Mesenchymal stem cell (in vitro differentiated cells and primary cell): Measurements from ENCODE around the gene ABT1.

Experiments used
- DNase-seq: peaks from one replicate; pipeline ENCODE4 v3.0.0-alpha.2; 2013
- H2AFZ ChIP-seq: one replicate; pipeline ENCODE4 v1.6.1; 2013; ENCODE audit warnings: low read depth, mild to moderate bottlenecking, control low read depth, inconsistent platforms, low read length, moderate library complexity
- H2AK5ac ChIP-seq: 2 replicates; pipeline ENCODE4 v1.6.1; 2013; ENCODE audit warnings: low read length, moderate library complexity, mild to moderate bottlenecking, inconsistent platforms; ENCODE audit not compliant: severe bottlenecking
- H2BK120ac ChIP-seq: one replicate; pipeline ENCODE4 v1.6.1; 2013; ENCODE audit warnings: low read depth, mild to moderate bottlenecking, inconsistent platforms, low read length, moderate library complexity
- H2BK12ac ChIP-seq, 2 experiments: one replicate each; pipeline ENCODE4 v1.6.1; 2013; ENCODE audit warnings: inconsistent platforms in 2 of 2, low read length in 2 of 2, mild to moderate bottlenecking in 2 of 2, moderate library complexity in 2 of 2, control low read depth in 1 of 2
- H2BK15ac ChIP-seq: one replicate; pipeline ENCODE4 v1.6.1; 2013; ENCODE audit warnings: mild to moderate bottlenecking, low read depth, inconsistent platforms; ENCODE audit not compliant: poor library complexity, severe bottlenecking
- H2BK5ac ChIP-seq: 2 replicates; pipeline ENCODE4 v1.6.1; 2013; ENCODE audit warnings: low read depth, mild to moderate bottlenecking, low read length, control low read depth, inconsistent platforms; ENCODE audit not compliant: poor library complexity, severe bottlenecking
- H3K14ac ChIP-seq, 2 experiments: one replicate each; pipeline ENCODE4 v1.6.1; 2013; ENCODE audit warnings: inconsistent platforms in 2 of 2, low read length in 2 of 2, control low read depth in 1 of 2, mild to moderate bottlenecking in 1 of 2, moderate library complexity in 1 of 2
- H3K18ac ChIP-seq, 2 experiments: one replicate each; pipeline ENCODE4 v1.6.1; 2013; ENCODE audit warnings: inconsistent platforms in 2 of 2, low read length in 2 of 2, control low read depth in 1 of 2, low read depth in 1 of 2, mild to moderate bottlenecking in 1 of 2
- H3K23ac ChIP-seq, 2 experiments: one replicate each; pipeline ENCODE4 v1.6.1; 2013; ENCODE audit warnings: inconsistent platforms in 2 of 2, low read length in 2 of 2, mild to moderate bottlenecking in 2 of 2, moderate library complexity in 2 of 2, control low read depth in 1 of 2
- H3K27ac ChIP-seq: 2 replicates; pipeline ENCODE4 v1.5.1; 2013; ENCODE audit warnings: mild to moderate bottlenecking, moderate library complexity, low read length, control low read depth, inconsistent platforms; ENCODE audit not compliant: poor library complexity, severe bottlenecking
- H3K27me3 ChIP-seq, 2 experiments: 2 replicates each; pipeline versions ENCODE4 v1.6.1 to v1.7.0; 2013; ENCODE audit warnings: low read length in 2 of 2, mild to moderate bottlenecking in 2 of 2, moderate library complexity in 2 of 2, control low read depth in 1 of 2, inconsistent platforms in 1 of 2; ENCODE audit not compliant: control insufficient read depth in 1 of 2, insufficient read depth in 1 of 2
- H3K36me3 ChIP-seq, 2 experiments: 2 replicates each; pipeline versions ENCODE4 v1.6.1 to v1.7.0; 2013; ENCODE audit warnings: low read length in 2 of 2, control low read depth in 1 of 2, inconsistent platforms in 1 of 2, low read depth in 1 of 2, mild to moderate bottlenecking in 1 of 2; ENCODE audit not compliant: insufficient read depth in 2 of 2, control insufficient read depth in 1 of 2
- H3K4ac ChIP-seq, 2 experiments: one replicate each; pipeline ENCODE4 v1.6.1; 2013; ENCODE audit warnings: inconsistent platforms in 2 of 2, low read length in 2 of 2, mild to moderate bottlenecking in 2 of 2, moderate library complexity in 2 of 2, control low read depth in 1 of 2, low read depth in 1 of 2
- H3K4me1 ChIP-seq: 2 replicates; pipeline ENCODE4 v1.6.1; 2013; ENCODE audit warnings: low read depth, low read length, control low read depth; ENCODE audit not compliant: control insufficient read depth, insufficient read depth
- H3K4me2 ChIP-seq: 2 replicates; pipeline ENCODE4 v1.6.1; 2013; ENCODE audit warnings: low read length, mild to moderate bottlenecking, inconsistent platforms; ENCODE audit not compliant: poor library complexity, severe bottlenecking
- H3K4me3 ChIP-seq, 2 experiments: 2 replicates each; pipeline versions ENCODE4 v1.5.1 to v1.7.0; 2013; ENCODE audit warnings: low read length in 2 of 2, mild to moderate bottlenecking in 2 of 2, control low read depth in 1 of 2, low read depth in 1 of 2; ENCODE audit not compliant: insufficient read depth in 1 of 2
- H3K79me1 ChIP-seq: replicated peaks from 2 replicates; pipeline ENCODE4 v1.6.1; 2013; ENCODE audit warnings: mild to moderate bottlenecking, control low read depth, low read length, inconsistent platforms; ENCODE audit not compliant: poor library complexity, severe bottlenecking
- H3K9ac ChIP-seq: 2 replicates; pipeline ENCODE4 v1.7.0; 2013; ENCODE audit warnings: mild to moderate bottlenecking, low read length, moderate library complexity
- H3K9me3 ChIP-seq: 2 replicates; pipeline ENCODE4 v1.7.0; 2013; ENCODE audit warnings: mild to moderate bottlenecking, low read length; ENCODE audit not compliant: control insufficient read depth
- H4K8ac ChIP-seq: one replicate; pipeline ENCODE4 v1.6.1; 2013; ENCODE audit warnings: inconsistent platforms, mild to moderate bottlenecking, low read length, moderate library complexity
- H4K91ac ChIP-seq: one replicate; pipeline ENCODE4 v1.6.1; 2013; ENCODE audit warnings: mild to moderate bottlenecking, low read length, inconsistent platforms
- WGBS: methylation state at CpG from one replicate; pipeline ENCODE4 v1.1.7; 2013; ENCODE audit warnings: mixed read lengths; 5-methylcytosine and 5-hydroxymethylcytosine counted together

The ABT1 gene

GRCh38 chr6:26576929-26577719, 19.6 kb upstream of the ABT1 start:
- Histone ChIP-seq H3K4me3 (peak overlapping the region; percentile 51 to 78), H3K36me3 (no peaks in the 10 kb centered on the region), H3K4me1 (peaks cover 2% of the 10 kb centered on the region), H2BK120ac (no peak overlapping the region), H2AFZ (peak overlapping the region; percentile 60), H2BK15ac (no peak overlapping the region), H3K18ac (peak overlapping the region in 1 of 2 experiments; percentile 28), H3K4me2 (peak overlapping the region; percentile 78), H3K4ac (no peak overlapping the region), H2AK5ac (no peak overlapping the region), H3K9me3 (peaks cover 3% of the 10 kb centered on the region), H4K8ac (peak overlapping the region; percentile 62), H3K27me3 (peaks cover 5 to 9% of the 10 kb centered on the region in 2 experiments), H3K23ac (no peak overlapping the region), H3K14ac (no peak overlapping the region), H3K9ac (peak overlapping the region; percentile 67), H3K27ac (no peak overlapping the region), H4K91ac (no peak overlapping the region), H2BK12ac (no peak overlapping the region), H2BK5ac (no peak overlapping the region), H3K79me1 (no peaks in the 10 kb centered on the region)
- DNase-seq: peak; percentile 74
- WGBS: 4% methylated on average over 23 of the region's 31 CpGs

GRCh38 chr6:26577720-26578072, 19.1 kb upstream of the ABT1 start:
- Histone ChIP-seq H2BK12ac (no peak overlapping the region), H3K9ac (peak overlapping the region; percentile 67), H3K9me3 (peaks cover 3% of the 10 kb centered on the region), H2AFZ (peak overlapping the region; percentile 60), H3K36me3 (no peaks in the 10 kb centered on the region), H4K91ac (no peak overlapping the region), H3K18ac (peak overlapping the region in 1 of 2 experiments; percentile 28), H2AK5ac (no peak overlapping the region), H3K4ac (no peak overlapping the region), H2BK120ac (no peak overlapping the region), H3K4me2 (peak overlapping the region; percentile 78), H3K27me3 (peaks cover 8 to 13% of the 10 kb centered on the region in 2 experiments), H3K4me1 (peaks cover 2% of the 10 kb centered on the region), H3K27ac (no peak overlapping the region), H2BK15ac (no peak overlapping the region), H3K23ac (no peak overlapping the region), H3K14ac (no peak overlapping the region), H4K8ac (no peak overlapping the region), H3K79me1 (no peaks in the 10 kb centered on the region), H3K4me3 (peak overlapping the region; percentile 51 to 78), H2BK5ac (no peak overlapping the region)
- no peak for DNase-seq
- WGBS: 20% methylated on average over 13 of the region's 17 CpGs

- Histone ChIP-seq H3K14ac (no peak overlapping the region), H3K27ac (no peak overlapping the region)
- WGBS: 90% methylated on average over 6 of the region's 6 CpGs
Measured at GRCh38 chr6:26578279-26578678, 18.5 kb upstream of the ABT1 start.

GRCh38 chr6:26578741-26579140, 18.0 kb upstream of the ABT1 start:
- H3K79me1 ChIP-seq: no peaks in the 10 kb centered on the region
- H3K27ac ChIP-seq: no peak overlapping the region
- H3K27me3 ChIP-seq: peaks cover 16 to 23% of the 10 kb centered on the region in 2 experiments
- H3K4me3 ChIP-seq: no peak overlapping the region
- no peak overlapping the region for H3K4ac ChIP-seq
- H3K9ac ChIP-seq: no peak overlapping the region
- no peak overlapping the region for H2BK12ac ChIP-seq
- no peak overlapping the region for H4K8ac ChIP-seq
- peaks cover 2% of the 10 kb centered on the region for H3K4me1 ChIP-seq
- H2BK120ac ChIP-seq: no peak overlapping the region
- H2AFZ ChIP-seq: no peak overlapping the region
- H2BK5ac ChIP-seq: no peak overlapping the region
- H3K9me3 ChIP-seq: peaks cover 3% of the 10 kb centered on the region
- H3K14ac ChIP-seq: no peak overlapping the region
- no peak overlapping the region for H3K23ac ChIP-seq
- no CpG with 5 or more reads among the region's 1 CpG for WGBS
- H3K4me2 ChIP-seq: no peak overlapping the region
- no peak overlapping the region for H3K18ac ChIP-seq
- DNase-seq: no peak
- H2AK5ac ChIP-seq: no peak overlapping the region
- H2BK15ac ChIP-seq: no peak overlapping the region
- H4K91ac ChIP-seq: no peak overlapping the region
- H3K36me3 ChIP-seq: no peaks in the 10 kb centered on the region

More at GRCh38 chr6:26578279-26578678, 18.5 kb upstream of the ABT1 start:
- peaks cover 2% of the 10 kb centered on the region for H3K4me1 ChIP-seq
- no peaks in the 10 kb centered on the region for H3K79me1 ChIP-seq
- H2BK12ac ChIP-seq: no peak overlapping the region
- H4K8ac ChIP-seq: no peak overlapping the region
- H3K27me3 ChIP-seq: peaks cover 14 to 19% of the 10 kb centered on the region in 2 experiments
- no peak overlapping the region for H3K9ac ChIP-seq
- H3K4me3 ChIP-seq: no peak overlapping the region
- H2BK15ac ChIP-seq: no peak overlapping the region
- H2AK5ac ChIP-seq: no peak overlapping the region
- H4K91ac ChIP-seq: no peak overlapping the region
- H2AFZ ChIP-seq: no peak overlapping the region
- no peaks in the 10 kb centered on the region for H3K36me3 ChIP-seq
- no peak for DNase-seq
- H3K9me3 ChIP-seq: peaks cover 3% of the 10 kb centered on the region
- H3K23ac ChIP-seq: no peak overlapping the region
- no peak overlapping the region for H3K4me2 ChIP-seq
- H3K4ac ChIP-seq: no peak overlapping the region
- H3K18ac ChIP-seq: no peak overlapping the region
- H2BK120ac ChIP-seq: no peak overlapping the region
- H2BK5ac ChIP-seq: no peak overlapping the region
